GM12878 (cell line): ENCODE results near the gene ADGRV1. TPM values are rescaled to one million over a fixed set of nuclear protein-coding genes. Genes with fewer than 3 reads are reported as not detected.
"Not testable (repeated sequence)": the region's sequence is repeated elsewhere in the genome, so short reads cannot be mapped to it uniquely, and the experiment has no call there.

Source experiments
- ATAC-seq: fragments of 200-7000 bp; cut with Tn5 transposase; 3 replicates; pipeline ENCODE4 v1.9.1; 2020; ENCODE audit warnings: mild to moderate bottlenecking, moderate library complexity
- BruUV-seq: library from RNA; stranded (reverse); fragments of 400-500 nt; replicated peaks from 2 replicates; lab custom pipeline; 2021; lab: Mats Ljungman, UMichigan
- CTCF ChIA-PET: fragments of 300-600 bp; sonication (Branson Sonifier 250); formaldehyde crosslinking; extraction: SDS; loops from one replicate; lab custom pipeline; 2021; ENCODE audit warnings: inconsistent platforms; lab: Yijun Ruan, JAX
- POLR2A ChIA-PET: fragments of 350-600 bp; formaldehyde crosslinking; extraction: SDS; loops from one replicate; lab custom pipeline; 2021; ENCODE audit warnings: inconsistent platforms; lab: Charles Lee
- RAD21 ChIA-PET: fragments of 300-600 bp; sonication (Branson Sonifier 250); formaldehyde crosslinking; loops from one replicate; lab custom pipeline; 2023; ENCODE audit warnings: antibody characterized with exemption; ENCODE audit not compliant: unreplicated experiment; lab: Charles Lee
- SMC1A ChIA-PET: fragments of 300-600 bp; sonication (Branson Sonifier 250); formaldehyde crosslinking; loops from one replicate; lab custom pipeline; 2023; ENCODE audit not compliant: unreplicated experiment, uncharacterized antibody; lab: Charles Lee
- DNase-seq: peaks from one replicate; pipeline ENCODE4 v3.0.0-alpha.2; 2011; ENCODE audit warnings: low read depth, low spot score
- FAIRE-seq: peaks from 3 replicates; lab custom pipeline; 2011; peaks lifted over from hg19 to GRCh38; lab: Jason Lieb, UNC
- H2AFZ ChIP-seq: 2 replicates; pipeline ENCODE4 v1.6.0; 2011; ENCODE audit warnings: low read depth, low read length, control low read depth; ENCODE audit not compliant: control insufficient read depth
- H3K27ac ChIP-seq: 2 replicates; pipeline ENCODE4 v1.5.1; 2011; ENCODE audit warnings: control low read depth; ENCODE audit not compliant: control insufficient read depth, insufficient read depth
- H3K27me3 ChIP-seq, 2 experiments: replicated peaks in 1 of 2; 2 replicates each; pipeline versions ENCODE4 v1.6.0 to v1.6.1; 2011; ENCODE audit warnings: low read length in 1 of 2; ENCODE audit not compliant: control insufficient read depth in 2 of 2, insufficient read depth in 2 of 2
- H3K36me3 ChIP-seq, 2 experiments: 2 replicates each; pipeline ENCODE4 v1.5.1; 2011; ENCODE audit warnings: low read length in 1 of 2; ENCODE audit not compliant: control insufficient read depth in 2 of 2, insufficient read depth in 2 of 2
- H3K4me1 ChIP-seq: 2 replicates; pipeline ENCODE4 v1.6.1; 2011; ENCODE audit warnings: mild to moderate bottlenecking, low read length, moderate library complexity, mixed read lengths; ENCODE audit not compliant: control insufficient read depth, insufficient read depth
- H3K4me2 ChIP-seq: 2 replicates; pipeline ENCODE4 v1.6.0; 2011; ENCODE audit warnings: control low read depth; ENCODE audit not compliant: control insufficient read depth, insufficient read depth
- H3K4me3 ChIP-seq: fragments of 200-600 bp; sonication (generic); 2 replicates; pipeline ENCODE4 v1.5.1; 2016
- H3K79me2 ChIP-seq: 2 replicates; pipeline ENCODE4 v1.6.0; 2011; ENCODE audit warnings: low read length; ENCODE audit not compliant: control insufficient read depth, insufficient read depth
- H3K9ac ChIP-seq: 2 replicates; pipeline ENCODE4 v1.8.0; 2011; ENCODE audit warnings: low read length, control low read depth, mixed read lengths; ENCODE audit not compliant: control insufficient read depth, insufficient read depth
- H3K9me3 ChIP-seq: replicated peaks from 3 replicates; pipeline ENCODE4 v1.5.1; 2011; ENCODE audit warnings: mild to moderate bottlenecking, low read length; ENCODE audit not compliant: control insufficient read depth, insufficient read depth
- H4K20me1 ChIP-seq: 2 replicates; pipeline ENCODE4 v1.6.0; 2011; ENCODE audit not compliant: control insufficient read depth, insufficient read depth
- BMI1 ChIP-seq: fragments of 450-650 bp; IDR thresholded peaks from 2 replicates; pipeline ENCODE4 v1.6.1; 2016; ENCODE audit warnings: mild to moderate bottlenecking, moderate library complexity, borderline replicate concordance
- MLLT1 ChIP-seq: fragments of 450-650 bp; IDR thresholded peaks from 2 replicates; pipeline ENCODE4 v1.6.1; 2016; ENCODE audit warnings: mild to moderate bottlenecking
- RB1 ChIP-seq: fragments of 450-650 bp; formaldehyde crosslinking; IDR thresholded peaks from 2 replicates; pipeline ENCODE4 v1.6.1; 2017; ENCODE audit warnings: mild to moderate bottlenecking, borderline replicate concordance
- WGBS: methylation state at CpG from one replicate; pipeline ENCODE4 v1.1.6; 2016; ENCODE audit warnings: low lambda C conversion rate; ENCODE audit not compliant: insufficient replicate concordance, insufficient coverage; ENCODE audit errors: missing lambda C conversion rate; 5-methylcytosine and 5-hydroxymethylcytosine counted together
- in situ Hi-C: fragments of 300-500 bp; cut with MboI; formaldehyde crosslinking; loops from 9 replicates; pipeline ENCODE4 v1.14.3; 2018; ENCODE audit warnings: mixed read lengths
- intact Hi-C: fragments of 100-400 bp; cut with micrococcal nuclease; formaldehyde crosslinking; loops from one replicate; pipeline ENCODE4 v1.14.2; 2022; ENCODE audit not compliant: unreplicated experiment
- polyA plus RNA-seq, 11 experiments: library from polyadenylated mRNA; depleted of rRNA in 4 of 11; unstranded in 6 of 11; stranded (reverse) in 5 of 11; fragments of >200 nt; fragmentation: Nextera tagmentation in 4 of 11; fragmentation: Illumina TruSeq in 1 of 11; extraction: Ambion mirVana in 4 of 11; extraction: Trizol in 1 of 11; gene quantifications; 1 replicate in 1 of 11; 2 replicates in 10 of 11; pipeline versions ENCODE4 v1.2.1 to v1.2.3, GENCODE V29; 2011 to 2016; ENCODE audit warnings: inconsistent platforms in 2 of 11, missing spikeins in 2 of 11, low read depth in 1 of 11
- total RNA-seq, 4 experiments: library from RNA; depleted of rRNA in 3 of 4; stranded (reverse); fragments of >200 nt in 3 of 4; fragmentation: Illumina TruSeq in 1 of 4; extraction: Trizol in 1 of 4; gene quantifications; 2 replicates each; pipeline versions ENCODE4 v1.2.1 to v1.2.3, GENCODE V29; 2013 to 2021

ADGRV1 gene
- total and polyA plus RNA-seq, 10 of the 15 experiments (the other 5 are each of a cell fraction or from before 2014, with no cell fraction given): 0.04 to 8.1 (median 0.16) TPM; not detected in 1

DNA sequence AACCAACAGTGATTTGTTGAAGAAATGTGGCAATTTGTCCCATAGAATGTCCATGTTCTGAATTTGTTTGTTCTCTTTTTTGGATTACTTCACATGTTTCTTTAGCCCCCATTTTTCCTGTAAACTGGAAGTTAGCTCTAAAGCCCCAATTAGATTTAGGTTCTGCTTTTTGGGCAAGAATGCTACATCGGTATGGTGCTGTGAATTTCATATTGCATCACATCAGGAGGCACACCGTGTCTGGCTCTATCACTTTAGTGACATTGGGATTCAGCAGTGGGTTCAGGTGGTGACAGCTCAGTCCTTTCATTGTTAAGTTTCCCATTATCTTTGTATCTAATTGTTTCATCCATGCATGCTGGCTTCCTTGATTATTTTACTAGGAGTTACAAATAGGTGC lies 27.9 kb downstream of the ADGRV1 start:
- FAIRE-seq (no peak), ATAC-seq (no peak), DNase-seq (no peak)
- TF ChIP-seq BMI1 (no peak), MLLT1 (no peak)
- intact Hi-C loops: no loop called here
- Histone ChIP-seq H3K4me2 (no peak overlapping the region), H3K9me3 (no peaks in the 10 kb centered on the region), H3K4me1 (no peaks in the 10 kb centered on the region), H4K20me1 (no peaks in the 10 kb centered on the region), H3K4me3 (no peak overlapping the region), H3K9ac (no peak overlapping the region), H2AFZ (no peak overlapping the region), H3K27ac (no peak overlapping the region), H3K27me3 (no peaks in the 10 kb centered on the region), H3K79me2 (no peaks in the 10 kb centered on the region), H3K36me3 (no peaks in the 10 kb centered on the region)
- RAD21 ChIA-PET: no interaction called here
- CTCF ChIA-PET: interaction anchor here (1.9 kb wide), 1 partner anchor 18 kb away, joined by 6 read pairs; no protein-coding TSS in a partner anchor
- in situ Hi-C loops: no loop called here
- BruUV-seq: no TSS peak
- SMC1A ChIA-PET: interaction anchor here (1.0 kb wide), 1 partner anchor 15 kb away, joined by 3 read pairs; no protein-coding TSS in a partner anchor
- 57% methylated on average over 2 of the region's 2 CpGs for WGBS
- POLR2A ChIA-PET: no interaction called here

DNA sequence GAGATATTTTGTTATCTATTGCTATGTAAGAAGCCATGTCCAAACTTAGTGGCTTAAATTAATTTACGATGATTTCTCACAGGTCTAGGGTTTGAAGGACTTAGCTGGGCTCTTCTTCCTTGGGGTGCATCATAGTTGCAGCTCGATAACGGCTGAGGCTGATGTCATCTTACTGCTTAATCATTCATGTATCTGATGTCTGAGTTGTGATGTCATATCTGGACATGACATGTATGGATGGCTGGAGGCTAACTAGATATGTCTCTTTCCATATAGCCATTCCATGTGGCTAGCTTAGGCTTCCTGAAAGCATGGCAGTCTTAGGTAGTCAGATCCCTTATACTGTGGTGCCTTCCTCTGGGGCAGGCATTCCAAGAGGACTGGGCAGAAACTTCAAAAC lies 31.6 kb downstream of the ADGRV1 start:
- in situ Hi-C loops (no loop called here), intact Hi-C loops (no loop called here)
- H4K20me1 ChIP-seq: no peaks in the 10 kb centered on the region
- H3K79me2 ChIP-seq: no peaks in the 10 kb centered on the region
- no TSS peak for BruUV-seq
- H3K36me3 ChIP-seq: no peaks in the 10 kb centered on the region
- ChIA-PET RAD21 (no interaction called here), SMC1A (no interaction called here)
- H3K27ac ChIP-seq: no peak overlapping the region
- WGBS: 61% methylated on average over 3 of the region's 3 CpGs
- no peak for ATAC-seq
- H3K27me3 ChIP-seq: no peaks in the 10 kb centered on the region
- no peak for TF ChIP-seq RB1
- TF ChIP-seq, all 136 proteins: peak for 0
- CTCF ChIA-PET: interaction anchor here (1.9 kb wide), 1 partner anchor 16 kb away, joined by 4 read pairs; no protein-coding TSS in a partner anchor
- Histone ChIP-seq H3K4me2 (no peak overlapping the region), H3K4me1 (no peaks in the 10 kb centered on the region), H2AFZ (no peak overlapping the region), H3K9me3 (no peaks in the 10 kb centered on the region), H3K9ac (no peak overlapping the region), H3K4me3 (no peak overlapping the region)
- POLR2A ChIA-PET: interaction anchor here (0.5 kb wide), 1 partner anchor 990 kb away, joined by 3 read pairs; no protein-coding TSS in a partner anchor
- FAIRE-seq (no peak), DNase-seq (no peak)

GRCh38 chr5:90593083-90593482 lies 34.5 kb downstream of the ADGRV1 start:
- H3K9me3 ChIP-seq, H2AFZ ChIP-seq, in situ Hi-C loops, H4K20me1 ChIP-seq, POLR2A ChIA-PET, H3K4me2 ChIP-seq, H3K79me2 ChIP-seq, FAIRE-seq, ATAC-seq, H3K9ac ChIP-seq, SMC1A ChIA-PET, intact Hi-C loops, H3K36me3 ChIP-seq, H3K27ac ChIP-seq, DNase-seq, H3K4me3 ChIP-seq, CTCF ChIA-PET, BruUV-seq, H3K4me1 ChIP-seq, H3K27me3 ChIP-seq, RAD21 ChIA-PET: not testable (repeated sequence)
- 72% methylated on average over 6 of the region's 6 CpGs for WGBS
